Measurements from ENCODE around the gene SPINK7.
A peak's percentile ranks its signal among the peaks of the same experiment; 100 is the strongest.
"Not testable (repeated sequence)": the region's sequence is repeated elsewhere in the genome, so short reads cannot be mapped to it uniquely, and the experiment has no call there.

SPINK7 gene

DNA sequence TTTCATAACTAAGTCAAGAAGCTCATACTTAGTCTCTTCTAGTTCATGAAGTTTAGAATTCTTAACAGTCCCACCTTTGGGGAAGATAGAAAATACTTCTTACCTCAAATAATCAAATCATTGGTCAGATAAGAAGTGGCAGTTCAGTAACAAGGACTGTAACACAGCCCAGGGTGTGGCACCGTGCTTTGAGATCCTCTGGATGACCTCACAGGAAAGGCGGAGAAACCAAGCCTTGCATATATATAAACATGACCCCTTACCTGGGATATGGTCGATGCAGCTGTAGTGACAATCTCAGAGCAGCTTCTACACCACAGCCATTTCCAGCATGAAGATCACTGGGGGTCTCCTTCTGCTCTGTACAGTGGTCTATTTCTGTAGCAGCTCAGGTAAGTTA, at the start of gene SPINK7:
TSS of gene SPINK7 (plus strand) at position 271 of the 400 bp plus-strand sequence. CDS start at position 332, 61 bp downstream.
- no peak for DNase-seq (ENCODE audit: low spot score)

GRCh38 chr5:148267962-148268361, 44.3 kb upstream of the SPINK7 start:
- DNase-seq (ENCODE audit: low spot score): no peak

- no peak for DNase-seq (ENCODE audit: low spot score)
Observed at GRCh38 chr5:148268566-148268965, 43.7 kb upstream of the SPINK7 start, which contains the start of gene SPINK13. Gene SPINK13, plus strand, starts transcription at chr5:148268794. Its CDS starts 1,279 bp downstream, at chr5:148270073.

GRCh38 chr5:148275129-148275528, 37.1 kb upstream of the SPINK7 start:
- DNase-seq (ENCODE audit: low spot score): not testable (repeated sequence)

GRCh38 chr5:148280893-148281292, 31.3 kb upstream of the SPINK7 start:
- not testable (repeated sequence) for DNase-seq (ENCODE audit: low spot score)

DNA sequence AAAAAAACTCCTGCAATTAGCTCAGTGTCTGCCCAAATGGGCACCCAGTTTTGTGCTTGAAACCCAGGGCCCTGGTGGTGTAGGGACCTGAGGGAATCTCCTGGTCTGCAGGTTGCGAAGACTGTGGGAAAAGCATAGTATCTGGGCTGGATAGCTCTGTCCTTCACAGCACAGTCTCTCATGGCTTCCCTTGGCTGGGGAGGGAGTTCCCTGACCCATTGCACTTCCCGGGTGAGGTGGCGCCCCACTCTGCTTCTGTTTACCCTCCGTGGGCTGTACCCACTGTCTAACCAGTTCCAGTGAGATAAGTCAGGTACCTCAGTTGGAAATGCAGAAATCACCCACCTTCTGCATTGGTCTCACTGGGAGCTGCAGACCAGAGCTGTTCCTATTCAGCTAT, 30.9 kb upstream of the SPINK7 start:
- DNase-seq (ENCODE audit: low spot score): not testable (repeated sequence)

DNA sequence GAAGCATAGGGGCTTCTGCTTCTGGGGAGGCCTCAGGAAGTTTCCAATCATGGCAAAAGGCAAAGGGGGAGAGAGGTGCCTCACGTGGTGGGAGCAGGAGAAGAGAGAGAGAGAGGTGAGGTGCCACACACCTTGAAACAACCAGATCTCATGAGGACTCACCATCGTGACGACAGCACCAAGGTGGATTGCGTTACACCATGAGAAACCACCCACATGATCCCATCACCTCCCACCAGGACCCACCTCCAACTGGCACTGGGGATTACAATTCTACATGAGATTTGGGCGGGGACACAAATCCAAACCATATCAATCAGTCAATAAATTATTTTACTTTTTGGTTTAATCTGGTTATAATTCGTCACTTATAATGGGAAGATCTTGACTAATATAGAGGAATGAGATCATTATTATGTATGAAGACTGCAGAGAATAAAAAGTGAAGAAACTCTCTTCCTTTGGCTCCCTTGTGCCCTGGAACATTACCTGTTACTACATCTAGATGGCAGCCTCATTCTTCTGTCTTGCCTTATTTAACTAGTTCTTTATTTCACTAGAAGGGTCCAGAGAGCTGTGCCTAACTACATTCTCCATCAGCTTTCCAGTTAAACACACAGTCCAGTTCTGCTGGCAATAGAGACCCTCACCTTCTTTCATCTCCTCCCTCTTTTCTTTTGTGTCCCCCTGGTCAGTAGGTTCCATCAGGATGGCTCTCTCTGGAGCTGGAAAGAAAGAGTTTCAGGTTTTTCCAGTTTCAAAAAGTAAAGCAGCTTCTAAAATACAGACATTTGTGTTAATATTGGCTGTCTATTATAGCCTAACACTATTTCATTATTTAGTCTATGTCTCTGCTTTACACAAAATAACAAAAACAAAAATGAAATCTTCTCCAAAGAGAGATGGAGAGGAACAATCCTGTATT, 21.7 kb upstream of the SPINK7 start:
- peak; percentile 9 for DNase-seq (ENCODE audit: low spot score)

- no peak for DNase-seq (ENCODE audit: low spot score)
Observed at GRCh38 chr5:148297731-148298130, 14.5 kb upstream of the SPINK7 start.

DNA sequence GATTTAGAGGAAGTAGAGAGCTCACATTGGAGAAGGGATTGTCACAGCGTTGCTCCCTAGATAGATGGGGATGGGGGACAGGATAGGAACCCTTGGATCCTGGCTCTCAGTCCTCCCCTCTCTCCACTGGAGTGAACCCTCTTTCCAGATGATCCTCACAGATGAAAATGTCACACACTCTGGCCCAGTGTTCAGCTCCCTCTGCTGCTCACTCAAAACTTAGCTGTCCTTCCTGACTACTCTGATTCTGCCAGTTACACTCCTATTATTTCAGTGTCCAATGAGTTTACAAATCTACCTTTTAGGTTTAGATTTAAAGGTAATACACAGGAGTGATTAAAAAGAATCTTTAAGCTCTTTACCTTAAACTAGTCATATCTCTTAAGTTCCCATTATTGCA, 5.8 kb upstream of the SPINK7 start:
- DNase-seq (ENCODE audit: low spot score): no peak

GRCh38 chr5:148309019-148309418, 3.2 kb upstream of the SPINK7 start:
- no peak for DNase-seq (ENCODE audit: low spot score)

- no peak for DNase-seq (ENCODE audit: low spot score)
Observed at GRCh38 chr5:148309746-148310145, 2.5 kb upstream of the SPINK7 start.

GRCh38 chr5:148311484-148311883, 739 bp upstream of the SPINK7 start:
- DNase-seq (ENCODE audit: low spot score): no peak

GRCh38 chr5:148314187-148314586, 2.0 kb downstream of the SPINK7 start:
- no peak for DNase-seq (ENCODE audit: low spot score)

GRCh38 chr5:148314731-148315130, 2.5 kb downstream of the SPINK7 start:
- DNase-seq (ENCODE audit: low spot score): no peak

- not testable (repeated sequence) for DNase-seq (ENCODE audit: low spot score)
Observed at GRCh38 chr5:148320011-148320963, 8.1 kb downstream of the SPINK7 start.

GRCh38 chr5:148333262-148333849, 21.1 kb downstream of the SPINK7 start:
- no peak for DNase-seq (ENCODE audit: low spot score)

DNA sequence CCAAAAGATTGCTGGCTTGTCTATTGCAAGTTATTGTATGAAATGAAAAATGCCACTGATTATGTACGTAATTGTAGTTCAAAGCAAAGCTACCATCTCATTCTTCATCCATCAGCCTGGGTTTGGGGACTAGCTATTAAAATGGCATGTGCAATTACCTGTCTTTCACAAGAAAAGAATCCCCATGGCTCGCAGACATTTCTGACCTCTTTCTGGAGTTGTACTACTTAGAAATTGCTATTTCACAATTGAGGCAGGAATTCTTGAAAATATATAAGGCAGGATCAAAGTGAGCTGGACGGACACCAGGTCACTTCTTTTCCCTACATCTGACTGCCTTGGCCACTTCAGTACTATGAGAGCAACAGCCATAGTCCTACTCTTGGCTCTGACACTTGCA, 23.0 kb downstream of the SPINK7 start, which contains the start of gene SPINK9:
TSS of gene SPINK9 (plus strand) at position 301 of the 400 bp plus-strand sequence. CDS start at position 356, 55 bp downstream.
- DNase-seq (ENCODE audit: low spot score): no peak

DNA sequence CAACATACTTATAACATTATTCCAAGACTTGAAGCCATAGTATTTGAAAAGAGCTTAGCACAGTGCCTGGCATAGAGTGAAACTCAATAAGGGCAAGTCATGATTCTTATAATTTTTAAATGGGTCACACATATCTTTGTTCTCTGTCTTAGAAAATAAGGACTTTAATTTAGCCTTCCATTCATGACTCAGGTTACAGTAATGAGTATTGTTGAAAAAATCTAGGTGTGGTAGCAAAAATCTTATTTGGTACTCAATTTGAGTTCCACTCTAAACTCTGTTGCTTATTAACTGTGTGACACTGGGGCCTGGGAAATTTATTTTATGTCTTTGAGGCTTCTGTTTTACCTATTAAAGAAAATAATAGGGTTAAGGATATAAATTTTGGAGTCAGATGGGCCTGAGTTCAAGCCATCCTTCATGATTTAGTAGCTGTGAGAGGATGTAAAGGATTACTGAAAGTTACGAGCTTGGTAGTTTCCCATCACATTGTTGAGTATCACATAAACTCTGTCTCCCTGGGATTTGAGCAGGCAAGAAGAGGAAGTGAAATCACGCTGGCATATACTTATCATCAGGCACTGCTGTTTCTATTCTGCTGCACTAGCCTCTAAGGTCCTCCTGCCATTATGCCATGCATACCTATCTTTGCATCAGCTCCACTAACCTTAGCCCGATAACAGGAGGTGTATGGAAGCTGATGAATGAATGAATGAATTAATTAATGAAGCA, 24.6 kb downstream of the SPINK7 start:
- no peak for DNase-seq (ENCODE audit: low spot score)

- no peak for DNase-seq (ENCODE audit: low spot score)
Observed at GRCh38 chr5:148342371-148343045, 30.3 kb downstream of the SPINK7 start.

GRCh38 chr5:148343046-148343407, 30.8 kb downstream of the SPINK7 start:
- no peak for DNase-seq (ENCODE audit: low spot score)

Measured in HuH-7.5 (cell line).